ENCODE data around the gene EEF1A2. TPM values are rescaled to one million over a fixed set of nuclear protein-coding genes. Genes with fewer than 3 reads are reported as not detected.

Gene EEF1A2
- total and polyA plus RNA-seq, 4 donors, result 0.05 to 0.12 TPM; not detected in 2

DNA sequence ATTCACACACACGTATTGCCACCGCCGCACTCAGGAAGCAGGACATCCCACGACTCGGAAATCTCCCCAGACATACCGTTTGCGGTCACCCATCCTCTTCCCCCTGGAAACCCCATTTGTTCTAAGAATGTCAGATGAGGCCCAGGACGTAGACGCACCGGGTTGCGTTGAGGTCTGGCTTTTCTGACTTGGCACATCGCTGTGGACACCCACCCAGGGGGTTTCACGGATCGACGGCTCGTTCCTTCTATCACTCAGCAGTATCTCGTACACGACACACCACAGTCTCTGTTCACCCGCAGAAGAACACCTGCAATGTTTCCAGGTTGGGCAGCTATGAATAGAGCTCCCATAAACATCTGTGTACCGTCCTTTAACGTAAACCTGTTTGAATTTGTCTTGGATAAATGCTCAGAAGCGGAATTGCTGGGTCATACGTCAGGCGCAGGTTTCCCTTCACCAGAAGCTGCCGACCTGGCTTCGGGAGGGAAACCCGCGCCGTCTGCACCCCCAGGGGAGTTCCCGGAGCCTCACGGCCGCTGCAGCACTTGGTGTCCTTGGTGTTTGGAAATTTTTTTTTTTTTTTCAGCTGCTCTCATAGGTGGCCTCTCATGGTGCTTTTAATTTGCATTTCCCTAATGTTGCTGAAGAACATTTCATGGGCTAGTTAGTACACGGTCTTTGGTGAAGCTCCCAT, 9.3 kb upstream of the EEF1A2 start:
- H3K27me3 ChIP-seq (ENCODE audit: control insufficient read depth in 4 of 4, insufficient read depth in 4 of 4, low read length in 3 of 4), result peaks cover 0 to 3% (median under 1%) of the 10 kb centered on the region in 4 donors
- no peak for DNase-seq (ENCODE audit: low spot score)
- TF ChIP-seq TAF1 (conservative IDR thresholded peaks at IDR 0.05) (no peak), GABPA (IDR thresholded peaks at IDR 0.05 in 1 of 2, conservative IDR thresholded peaks at IDR 0.05 in 1 of 2) (no peak)
- 90% methylated on average over 33 of the region's 33 CpGs for WGBS
- H3K27ac ChIP-seq (ENCODE audit: low read depth in 1 of 2, low read length in 2 of 2), result no peak overlapping the region
- no peak overlapping the region for H3K9ac ChIP-seq (ENCODE audit: low read depth in 1 of 2, low read length in 2 of 2)
- no peaks in the 10 kb centered on the region for H3K4me1 ChIP-seq (ENCODE audit: control insufficient read depth in 4 of 4, insufficient read depth in 4 of 4, low read length in 3 of 4)
- H3K4me3 ChIP-seq (ENCODE audit: low read depth in 1 of 3, low read length in 3 of 3), result no peak overlapping the region
- no peaks in the 10 kb centered on the region for H3K36me3 ChIP-seq (ENCODE audit: control insufficient read depth in 4 of 4, insufficient read depth in 3 of 4, low read depth in 1 of 4, low read length in 3 of 4)
- H3K9me3 ChIP-seq (ENCODE audit: control insufficient read depth in 4 of 4, low read length in 3 of 4), result peaks cover 0 to 6% (median 4%) of the 10 kb centered on the region in 4 donors

DNA sequence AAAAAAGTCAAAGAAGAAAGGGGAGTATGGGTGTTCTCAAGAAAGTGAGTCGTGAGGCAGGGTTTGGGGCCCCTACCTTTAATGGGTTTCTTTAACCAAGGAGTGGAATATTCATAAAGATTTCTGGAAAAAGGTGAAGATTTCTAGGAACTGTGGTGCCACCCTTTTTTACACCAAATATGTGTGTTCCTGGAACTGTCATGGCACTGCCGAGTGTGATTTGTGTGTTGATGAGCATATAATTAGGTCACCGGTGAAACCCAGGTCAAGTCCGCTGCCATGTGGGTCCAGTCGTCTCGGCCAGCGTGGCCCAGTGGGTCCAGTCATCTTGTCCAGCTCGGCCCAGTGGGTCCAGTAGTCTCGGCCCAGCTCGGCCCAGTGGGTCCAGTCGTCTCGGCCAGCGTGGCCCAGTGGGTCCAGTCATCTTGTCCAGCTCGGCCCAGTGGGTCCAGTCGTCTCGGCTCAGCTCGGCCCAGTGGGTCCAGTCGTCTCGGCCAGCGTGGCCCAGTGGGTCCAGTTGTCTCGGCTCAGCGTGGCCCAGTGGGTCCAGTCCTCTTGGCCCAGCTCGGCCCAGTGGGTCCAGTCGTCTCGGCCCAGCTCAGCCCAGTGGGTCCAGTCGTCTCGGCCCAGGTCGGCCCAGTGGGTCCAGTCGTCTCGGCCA, 8.3 kb upstream of the EEF1A2 start:
- Histone ChIP-seq H3K27me3 (ENCODE audit: control insufficient read depth in 4 of 4, insufficient read depth in 4 of 4, low read length in 3 of 4) (peaks cover 0 to 3% (median under 1%) of the 10 kb centered on the region in 4 donors), H3K27ac (ENCODE audit: low read depth in 1 of 2, low read length in 2 of 2) (no peak overlapping the region), H3K4me3 (ENCODE audit: low read depth in 1 of 3, low read length in 3 of 3) (no peak overlapping the region), H3K9me3 (ENCODE audit: control insufficient read depth in 4 of 4, low read length in 3 of 4) (peaks cover 0 to 6% (median 4%) of the 10 kb centered on the region in 4 donors), H3K9ac (ENCODE audit: low read depth in 1 of 2, low read length in 2 of 2) (no peak overlapping the region), H3K36me3 (ENCODE audit: control insufficient read depth in 4 of 4, insufficient read depth in 3 of 4, low read depth in 1 of 4, low read length in 3 of 4) (no peaks in the 10 kb centered on the region), H3K4me1 (ENCODE audit: control insufficient read depth in 4 of 4, insufficient read depth in 4 of 4, low read length in 3 of 4) (no peaks in the 10 kb centered on the region)
- no peak for TF ChIP-seq YY1 (IDR thresholded peaks at IDR 0.05)
- TF ChIP-seq RXRA (IDR thresholded peaks at IDR 0.05), result no peak
- TF ChIP-seq EGR1 (IDR thresholded peaks at IDR 0.05; ENCODE audit: low read depth in 2 of 2), result no peak
- TF ChIP-seq, protein P1, sequence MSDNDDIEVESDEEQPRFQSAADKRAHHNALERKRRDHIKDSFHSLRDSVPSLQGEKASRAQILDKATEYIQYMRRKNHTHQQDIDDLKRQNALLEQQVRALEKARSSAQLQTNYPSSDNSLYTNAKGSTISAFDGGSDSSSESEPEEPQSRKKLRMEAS (IDR thresholded peaks at IDR 0.05), result no peak
- TF ChIP-seq, protein P2, sequence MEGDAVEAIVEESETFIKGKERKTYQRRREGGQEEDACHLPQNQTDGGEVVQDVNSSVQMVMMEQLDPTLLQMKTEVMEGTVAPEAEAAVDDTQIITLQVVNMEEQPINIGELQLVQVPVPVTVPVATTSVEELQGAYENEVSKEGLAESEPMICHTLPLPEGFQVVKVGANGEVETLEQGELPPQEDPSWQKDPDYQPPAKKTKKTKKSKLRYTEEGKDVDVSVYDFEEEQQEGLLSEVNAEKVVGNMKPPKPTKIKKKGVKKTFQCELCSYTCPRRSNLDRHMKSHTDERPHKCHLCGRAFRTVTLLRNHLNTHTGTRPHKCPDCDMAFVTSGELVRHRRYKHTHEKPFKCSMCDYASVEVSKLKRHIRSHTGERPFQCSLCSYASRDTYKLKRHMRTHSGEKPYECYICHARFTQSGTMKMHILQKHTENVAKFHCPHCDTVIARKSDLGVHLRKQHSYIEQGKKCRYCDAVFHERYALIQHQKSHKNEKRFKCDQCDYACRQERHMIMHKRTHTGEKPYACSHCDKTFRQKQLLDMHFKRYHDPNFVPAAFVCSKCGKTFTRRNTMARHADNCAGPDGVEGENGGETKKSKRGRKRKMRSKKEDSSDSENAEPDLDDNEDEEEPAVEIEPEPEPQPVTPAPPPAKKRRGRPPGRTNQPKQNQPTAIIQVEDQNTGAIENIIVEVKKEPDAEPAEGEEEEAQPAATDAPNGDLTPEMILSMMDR (IDR thresholded peaks at IDR 0.05; ENCODE audit: low read depth, low read length, missing input control), result no peak
- no peak for TF ChIP-seq NR2F2 (IDR thresholded peaks at IDR 0.05)
- TF ChIP-seq, protein P3, sequence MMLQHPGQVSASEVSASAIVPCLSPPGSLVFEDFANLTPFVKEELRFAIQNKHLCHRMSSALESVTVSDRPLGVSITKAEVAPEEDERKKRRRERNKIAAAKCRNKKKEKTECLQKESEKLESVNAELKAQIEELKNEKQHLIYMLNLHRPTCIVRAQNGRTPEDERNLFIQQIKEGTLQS (IDR thresholded peaks at IDR 0.05), result no peak
- TF ChIP-seq FOXA2 (IDR thresholded peaks at IDR 0.05), result no peak
- TF ChIP-seq HNF4A (conservative IDR thresholded peaks at IDR 0.05), result no peak
- TF ChIP-seq SP1 (IDR thresholded peaks at IDR 0.05), result no peak
- TF ChIP-seq, protein P4, sequence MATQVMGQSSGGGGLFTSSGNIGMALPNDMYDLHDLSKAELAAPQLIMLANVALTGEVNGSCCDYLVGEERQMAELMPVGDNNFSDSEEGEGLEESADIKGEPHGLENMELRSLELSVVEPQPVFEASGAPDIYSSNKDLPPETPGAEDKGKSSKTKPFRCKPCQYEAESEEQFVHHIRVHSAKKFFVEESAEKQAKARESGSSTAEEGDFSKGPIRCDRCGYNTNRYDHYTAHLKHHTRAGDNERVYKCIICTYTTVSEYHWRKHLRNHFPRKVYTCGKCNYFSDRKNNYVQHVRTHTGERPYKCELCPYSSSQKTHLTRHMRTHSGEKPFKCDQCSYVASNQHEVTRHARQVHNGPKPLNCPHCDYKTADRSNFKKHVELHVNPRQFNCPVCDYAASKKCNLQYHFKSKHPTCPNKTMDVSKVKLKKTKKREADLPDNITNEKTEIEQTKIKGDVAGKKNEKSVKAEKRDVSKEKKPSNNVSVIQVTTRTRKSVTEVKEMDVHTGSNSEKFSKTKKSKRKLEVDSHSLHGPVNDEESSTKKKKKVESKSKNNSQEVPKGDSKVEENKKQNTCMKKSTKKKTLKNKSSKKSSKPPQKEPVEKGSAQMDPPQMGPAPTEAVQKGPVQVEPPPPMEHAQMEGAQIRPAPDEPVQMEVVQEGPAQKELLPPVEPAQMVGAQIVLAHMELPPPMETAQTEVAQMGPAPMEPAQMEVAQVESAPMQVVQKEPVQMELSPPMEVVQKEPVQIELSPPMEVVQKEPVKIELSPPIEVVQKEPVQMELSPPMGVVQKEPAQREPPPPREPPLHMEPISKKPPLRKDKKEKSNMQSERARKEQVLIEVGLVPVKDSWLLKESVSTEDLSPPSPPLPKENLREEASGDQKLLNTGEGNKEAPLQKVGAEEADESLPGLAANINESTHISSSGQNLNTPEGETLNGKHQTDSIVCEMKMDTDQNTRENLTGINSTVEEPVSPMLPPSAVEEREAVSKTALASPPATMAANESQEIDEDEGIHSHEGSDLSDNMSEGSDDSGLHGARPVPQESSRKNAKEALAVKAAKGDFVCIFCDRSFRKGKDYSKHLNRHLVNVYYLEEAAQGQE (IDR thresholded peaks at IDR 0.05), result no peak
- DNase-seq (ENCODE audit: low spot score), result no peak
- 90% methylated on average over 30 of the region's 30 CpGs for WGBS
